T-helper 22 cell (primary cell): ENCODE data around the gene SYNE2.

ENCODE experiments used
- DNase-seq: peaks from one replicate; pipeline ENCODE4 v3.0.0-alpha.2; 2020; ENCODE audit warnings: low read depth

Gene SYNE2

DNA sequence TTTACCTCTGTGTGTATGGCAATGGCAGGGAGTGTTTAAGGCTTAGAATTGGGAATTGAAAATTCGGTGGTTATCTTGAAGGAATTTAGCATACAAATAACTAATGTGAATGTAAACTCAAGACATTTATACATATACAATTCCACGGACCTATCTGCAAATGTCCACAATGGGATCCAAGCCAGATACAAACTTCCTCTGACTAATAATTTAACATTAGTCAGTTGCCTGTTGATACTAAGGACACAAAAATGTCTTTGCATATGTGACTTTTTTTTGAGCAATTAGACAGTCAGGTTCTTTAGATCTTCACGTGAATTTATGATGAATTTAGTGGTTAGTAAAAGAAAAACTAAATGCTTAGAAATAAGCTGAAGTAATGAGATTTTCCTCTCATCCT lies 400.9 kb downstream of the SYNE2 start:
- DNase-seq: no peak

DNA sequence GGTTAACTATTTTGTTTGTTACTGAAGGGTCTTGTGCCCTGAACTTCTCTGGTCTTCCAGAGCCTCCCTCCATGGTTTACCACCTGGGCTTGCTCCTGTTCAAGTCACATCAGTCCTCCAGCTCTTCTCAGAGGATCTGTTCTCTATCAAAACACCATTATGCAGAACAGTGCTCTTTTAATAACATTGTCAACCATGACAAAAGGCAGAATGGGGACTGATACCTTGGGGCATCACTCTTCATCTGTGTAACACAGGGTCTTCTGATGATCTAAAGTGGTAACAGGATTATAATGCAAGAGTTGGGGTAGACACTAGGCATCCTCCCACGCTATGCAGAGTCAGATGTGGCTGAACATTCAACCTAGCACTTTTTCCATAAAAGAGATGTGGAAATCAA lies 403.0 kb downstream of the SYNE2 start:
- DNase-seq: no peak

DNA sequence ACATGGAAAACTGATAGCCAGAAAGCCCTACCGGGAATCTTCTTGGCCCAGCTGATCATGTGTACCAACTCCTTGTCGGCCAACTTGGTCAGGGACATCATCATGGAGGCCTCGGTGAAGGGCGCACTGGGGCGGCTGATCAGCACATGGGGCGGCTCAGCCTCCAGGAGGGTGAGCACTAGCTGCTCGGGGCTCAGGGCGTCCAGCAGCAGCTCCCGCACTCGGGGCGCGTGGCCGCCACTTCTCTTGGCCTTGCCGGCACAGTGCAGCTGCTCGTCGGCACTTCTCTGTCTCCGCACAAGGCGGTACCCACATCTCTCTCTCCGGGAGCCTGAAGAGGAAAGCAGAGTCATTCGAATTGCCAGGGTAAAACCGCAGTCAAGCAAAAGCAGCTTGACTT lies 407.6 kb downstream of the SYNE2 start:
- DNase-seq: no peak

DNA sequence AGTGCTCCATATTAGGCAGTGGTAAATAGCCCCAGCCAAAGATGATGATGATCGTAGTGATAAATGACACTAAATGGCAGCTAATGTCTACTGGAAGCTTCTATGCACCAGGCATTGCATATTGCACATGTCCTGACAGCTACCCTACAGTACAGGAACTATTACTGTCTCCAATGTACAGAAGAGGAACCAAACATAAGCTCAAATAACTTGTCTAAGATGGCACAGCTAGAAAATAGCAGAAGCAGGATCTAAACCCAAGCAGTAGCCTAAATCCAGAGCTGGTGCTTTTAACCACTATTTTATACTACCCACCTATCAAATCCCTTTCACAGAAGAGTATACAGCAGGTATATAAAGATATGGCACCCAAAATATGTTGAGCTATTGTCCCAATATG lies 412.4 kb downstream of the SYNE2 start:
- no peak for DNase-seq

DNA sequence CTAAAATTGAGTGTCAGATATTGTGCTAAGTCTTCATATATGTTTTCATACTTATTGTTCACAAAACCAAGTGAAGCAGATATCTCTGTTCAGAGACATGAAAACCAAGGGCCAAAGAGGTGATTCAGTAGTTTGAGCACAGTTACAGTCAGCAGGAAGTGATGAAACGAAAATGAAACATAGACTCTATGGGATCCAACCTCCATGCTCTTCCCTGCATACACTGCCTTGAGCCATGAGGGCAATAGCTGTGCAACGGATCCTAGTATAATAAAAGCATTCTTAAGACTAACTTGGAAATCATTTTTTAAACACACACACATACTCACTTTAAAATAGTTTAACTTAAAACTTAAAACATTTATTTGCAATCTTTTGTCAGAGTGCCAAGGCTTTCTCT lies 413.4 kb downstream of the SYNE2 start:
- DNase-seq: no peak

DNA sequence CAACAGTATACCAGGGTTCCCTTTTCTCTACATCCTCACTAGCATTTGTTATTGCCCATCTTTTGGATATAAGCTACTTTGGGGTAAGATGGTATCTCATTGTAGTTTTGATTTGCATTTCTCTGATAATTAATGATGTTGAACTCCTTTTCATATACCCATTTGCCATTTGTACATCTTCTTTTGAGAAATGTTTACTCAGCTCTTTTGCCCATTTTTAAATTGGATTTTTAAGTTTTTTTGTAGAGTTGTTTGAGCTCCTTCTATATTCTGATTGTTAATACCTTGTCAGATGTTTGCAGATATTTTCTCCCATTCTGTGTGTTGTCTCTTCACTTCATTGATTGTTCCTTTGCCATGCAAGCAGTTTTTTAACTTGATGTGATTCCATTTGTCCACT lies 419.2 kb downstream of the SYNE2 start:
- DNase-seq: no peak
